Breast epithelium (tissue), 4 donors: ENCODE results near the gene SOCS3. TPM values are rescaled to one million over a fixed set of nuclear protein-coding genes. Genes with fewer than 3 reads are reported as not detected.

Source experiments
- DNase-seq, 2 donors: peaks; one replicate each; pipeline ENCODE4 v3.0.0-alpha.2; 2019; ENCODE audit warnings: low spot score in 2 of 2
- H3K27ac ChIP-seq, 2 donors: fragments of 200-600 bp; sonication (generic) in 1 of 2; one replicate each; pipeline ENCODE4 v1.5.1; 2016 to 2019; ENCODE audit warnings: mild to moderate bottlenecking in 1 of 2
- H3K27me3 ChIP-seq, 2 donors: fragments of 200-600 bp; sonication (generic) in 1 of 2; one replicate each; pipeline versions ENCODE4 v1.5.1 to v1.6.0; 2017 to 2019; ENCODE audit warnings: control low read depth in 1 of 2, mild to moderate bottlenecking in 1 of 2
- H3K36me3 ChIP-seq: fragments of 200-600 bp; one replicate; pipeline ENCODE4 v1.5.1; 2019
- H3K4me1 ChIP-seq, 2 donors: fragments of 200-600 bp; sonication (generic); one replicate each; pipeline ENCODE4 v1.5.1; 2016 to 2019; ENCODE audit warnings: control low read depth in 1 of 2
- H3K4me3 ChIP-seq, 3 donors: fragments of 200-600 bp; sonication (generic); 1 replicate in 2 of 3; 2 replicates in 1 of 3; pipeline ENCODE4 v1.5.1; 2016 to 2019; ENCODE audit warnings: mild to moderate bottlenecking in 3 of 3, moderate library complexity in 2 of 3
- H3K9me3 ChIP-seq, 2 donors: fragments of 200-600 bp; sonication (generic) in 1 of 2; one replicate each; pipeline ENCODE4 v1.5.1; 2016 to 2019; ENCODE audit warnings: control low read depth in 1 of 2
- POLR2A ChIP-seq: fragments of 450-650 bp; IDR thresholded peaks from one replicate; pipeline ENCODE4 v1.6.1; 2016; ENCODE audit warnings: antibody characterized with exemption, mild to moderate bottlenecking, moderate library complexity
- POLR2AphosphoS5 ChIP-seq, 3 donors: sonication (generic); formaldehyde crosslinking; IDR thresholded peaks; one replicate each; pipeline ENCODE4 v1.6.1; 2017; ENCODE audit warnings: antibody characterized with exemption in 3 of 3
- intact Hi-C: fragments of 100-400 bp; cut with DNase I; formaldehyde crosslinking; loops from one replicate; pipeline ENCODE4 v1.15.1; 2023; ENCODE audit warnings: low total_unique reads
- total RNA-seq, 3 donors: library from RNA; depleted of rRNA; stranded (reverse); fragments of >200 nt; gene quantifications; one replicate each; pipeline ENCODE4 v1.1.0, GENCODE V29; 2016
- TF ChIP-seq, protein P1 (sequence below), 3 donors: fragments of 450-650 bp; IDR thresholded peaks; one replicate each; pipeline ENCODE4 v1.5.1; 2016 to 2017; ENCODE audit warnings: antibody characterized with exemption in 3 of 3, mild to moderate bottlenecking in 3 of 3, moderate library complexity in 3 of 3

Gene SOCS3
- total RNA-seq, 3 donors from 2014 or later: 58.1 to 190 (median 76.4) TPM

DNA sequence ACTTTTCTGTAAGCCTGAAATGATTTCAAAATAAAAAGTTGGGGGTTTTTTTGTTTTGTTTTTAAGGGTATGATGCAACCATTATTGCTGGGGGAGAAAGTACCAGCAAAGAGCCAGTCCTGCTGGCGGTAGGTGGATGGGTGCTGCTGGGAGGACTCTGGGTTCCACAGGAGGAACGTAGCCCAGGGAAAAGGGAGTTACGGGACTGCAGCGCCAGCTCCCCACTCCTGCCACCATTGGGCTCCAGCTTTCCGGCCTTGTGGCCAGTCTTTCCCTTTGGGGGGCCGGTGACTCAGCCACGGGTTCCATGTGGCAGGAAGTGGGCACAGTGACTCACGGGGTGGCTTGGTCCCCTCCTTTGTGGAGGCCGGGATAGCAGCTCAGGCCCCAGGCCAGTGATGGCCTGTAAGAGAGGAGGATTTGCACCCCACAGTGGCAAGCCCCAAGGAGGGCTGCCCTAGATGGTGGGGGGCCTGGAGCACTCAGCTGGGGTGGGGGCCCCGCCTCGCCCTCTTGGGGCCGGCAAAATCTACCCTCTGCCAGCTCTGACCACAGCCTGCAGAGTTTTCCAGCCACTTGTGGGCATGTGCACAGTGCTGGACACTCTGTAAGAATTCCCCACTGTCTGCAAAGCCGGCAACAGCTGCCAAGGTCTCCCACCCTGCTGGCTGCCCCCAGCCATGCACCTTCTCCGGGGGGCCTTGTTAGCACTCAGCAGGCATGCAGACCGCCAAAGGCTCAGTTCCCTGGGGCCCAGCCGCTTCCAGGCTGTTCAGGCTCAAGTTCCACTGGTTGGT, 30.4 kb downstream of the SOCS3 start:
- Histone ChIP-seq H3K4me3 (no peak overlapping the region), H3K4me1 (peaks cover 0 to 2% of the 10 kb centered on the region in 2 donors), H3K27ac (peak overlapping the region in 1 of 2 donors; percentile 32), H3K9me3 (no peaks in the 10 kb centered on the region), H3K27me3 (no peaks in the 10 kb centered on the region), H3K36me3 (no peaks in the 10 kb centered on the region)
- TF ChIP-seq POLR2A (no peak), POLR2AphosphoS5 (IDR thresholded peaks at IDR 0.05) (no peak)
- TF ChIP-seq, protein P1, sequence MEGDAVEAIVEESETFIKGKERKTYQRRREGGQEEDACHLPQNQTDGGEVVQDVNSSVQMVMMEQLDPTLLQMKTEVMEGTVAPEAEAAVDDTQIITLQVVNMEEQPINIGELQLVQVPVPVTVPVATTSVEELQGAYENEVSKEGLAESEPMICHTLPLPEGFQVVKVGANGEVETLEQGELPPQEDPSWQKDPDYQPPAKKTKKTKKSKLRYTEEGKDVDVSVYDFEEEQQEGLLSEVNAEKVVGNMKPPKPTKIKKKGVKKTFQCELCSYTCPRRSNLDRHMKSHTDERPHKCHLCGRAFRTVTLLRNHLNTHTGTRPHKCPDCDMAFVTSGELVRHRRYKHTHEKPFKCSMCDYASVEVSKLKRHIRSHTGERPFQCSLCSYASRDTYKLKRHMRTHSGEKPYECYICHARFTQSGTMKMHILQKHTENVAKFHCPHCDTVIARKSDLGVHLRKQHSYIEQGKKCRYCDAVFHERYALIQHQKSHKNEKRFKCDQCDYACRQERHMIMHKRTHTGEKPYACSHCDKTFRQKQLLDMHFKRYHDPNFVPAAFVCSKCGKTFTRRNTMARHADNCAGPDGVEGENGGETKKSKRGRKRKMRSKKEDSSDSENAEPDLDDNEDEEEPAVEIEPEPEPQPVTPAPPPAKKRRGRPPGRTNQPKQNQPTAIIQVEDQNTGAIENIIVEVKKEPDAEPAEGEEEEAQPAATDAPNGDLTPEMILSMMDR (IDR thresholded peaks at IDR 0.05): no peak
- intact Hi-C loops: no loop called here
- DNase-seq: no peak

DNA sequence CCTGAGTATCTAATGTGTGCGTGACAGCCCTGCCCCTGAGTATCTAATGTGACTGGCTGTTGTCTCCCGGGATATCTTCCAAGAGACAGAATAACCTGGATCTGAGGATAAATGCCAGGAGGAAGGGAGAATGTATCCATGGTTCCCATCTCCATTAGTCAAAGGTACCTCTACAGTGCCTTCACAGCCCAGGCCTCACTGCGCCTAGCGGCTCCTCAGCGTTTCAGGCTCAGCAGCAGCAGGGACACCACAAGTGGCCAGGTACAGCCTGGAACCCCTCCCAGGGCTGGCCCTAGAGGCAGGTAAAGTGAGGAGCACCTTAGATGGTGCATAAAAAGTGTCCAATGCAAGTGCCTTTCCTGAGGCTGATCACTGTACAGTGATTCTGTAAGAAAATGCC, 32.0 kb downstream of the SOCS3 start:
- TF ChIP-seq, protein P1 (IDR thresholded peaks at IDR 0.05): no peak
- TF ChIP-seq POLR2A: no peak
- no peak for TF ChIP-seq POLR2AphosphoS5 (IDR thresholded peaks at IDR 0.05)
- no peaks in the 10 kb centered on the region for H3K36me3 ChIP-seq
- intact Hi-C loops: no loop called here

DNA sequence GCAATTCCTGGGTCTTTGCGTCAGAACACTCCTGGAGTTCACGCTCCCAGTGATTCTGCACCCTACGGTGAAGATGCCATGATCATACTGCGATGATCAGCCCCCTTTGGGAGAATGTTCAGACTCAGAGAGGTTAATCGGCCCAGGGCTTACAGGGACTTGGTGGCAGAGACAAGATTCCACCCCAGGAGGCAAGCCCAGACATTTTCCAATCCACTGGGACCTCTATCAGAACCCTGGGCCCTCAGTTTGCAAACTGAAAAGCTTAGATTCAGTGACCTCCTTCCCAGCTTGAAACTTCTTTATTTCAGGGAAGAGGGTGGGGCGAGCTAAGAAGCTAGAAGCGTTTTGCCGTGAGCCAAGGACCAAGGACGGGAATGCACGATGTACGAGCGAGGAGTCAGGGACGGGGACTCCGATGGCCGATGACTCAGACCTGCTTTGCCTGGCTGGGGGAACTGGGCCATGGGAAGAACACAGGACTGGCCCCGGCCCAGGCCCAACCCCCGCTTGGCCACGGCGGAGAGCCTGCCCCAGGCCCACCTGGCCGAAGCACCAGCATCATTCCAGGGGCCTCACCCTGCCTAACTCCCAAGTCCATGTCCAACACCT, 34.7 kb downstream of the SOCS3 start:
- peaks cover 0 to 9% of the 10 kb centered on the region in 2 donors for H3K4me1 ChIP-seq
- intact Hi-C loops: no loop called here
- no peaks in the 10 kb centered on the region for H3K27me3 ChIP-seq
- no peaks in the 10 kb centered on the region for H3K9me3 ChIP-seq
- DNase-seq: no peak
- H3K36me3 ChIP-seq: no peaks in the 10 kb centered on the region
- peak overlapping the region in 2 of 3 donors; percentile 10 to 49 for H3K4me3 ChIP-seq
- TF ChIP-seq, protein P1 (IDR thresholded peaks at IDR 0.05): no peak
- TF ChIP-seq POLR2A: no peak
- peak in 1 of 3 donors; percentile 65 for TF ChIP-seq POLR2AphosphoS5 (IDR thresholded peaks at IDR 0.05)
- peak overlapping the region; percentile 85 to 98 for H3K27ac ChIP-seq

More for the DNA sequence above, 32.0 kb downstream of the SOCS3 start:
- H3K9me3 ChIP-seq: no peaks in the 10 kb centered on the region
- no peak for DNase-seq
- no peaks in the 10 kb centered on the region for H3K27me3 ChIP-seq
- H3K27ac ChIP-seq: no peak overlapping the region
- H3K4me3 ChIP-seq: no peak overlapping the region
- peaks cover 0 to 9% of the 10 kb centered on the region in 2 donors for H3K4me1 ChIP-seq

DNA sequence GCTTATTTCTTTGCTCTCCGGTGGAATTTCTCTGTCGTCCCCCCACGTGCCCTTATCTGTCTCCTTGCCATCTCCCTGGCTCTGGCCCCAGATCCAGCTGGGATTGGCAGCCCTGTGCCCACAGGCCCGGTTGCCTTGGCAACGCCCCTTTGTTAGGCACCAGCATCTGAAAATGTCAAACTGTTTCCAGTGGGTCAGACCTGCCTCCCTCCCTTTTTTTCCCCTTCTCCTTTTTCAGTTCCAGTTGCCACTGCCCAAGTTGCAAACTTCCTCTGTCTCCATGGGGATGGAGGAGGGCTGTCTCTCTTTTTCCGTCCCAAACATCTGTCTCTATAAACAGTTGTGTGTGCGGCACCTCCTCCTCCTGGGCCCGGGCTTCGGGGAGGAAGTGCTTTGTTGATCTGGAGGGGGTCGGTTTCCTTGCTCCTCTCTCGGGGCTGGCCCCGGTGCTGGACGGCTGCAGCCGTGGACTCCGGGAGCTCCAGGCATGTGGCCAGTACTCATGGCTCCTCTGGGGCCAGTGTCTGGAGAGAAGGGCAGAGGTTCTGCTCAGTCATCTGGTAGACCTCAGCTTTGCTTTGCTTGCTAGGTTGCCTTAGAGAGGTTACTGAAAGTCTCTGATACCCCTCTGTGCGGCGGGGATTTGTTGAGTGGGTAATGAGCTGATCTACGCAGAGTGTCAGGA, 35.3 kb downstream of the SOCS3 start:
- Histone ChIP-seq H3K9me3 (no peaks in the 10 kb centered on the region), H3K27ac (peak overlapping the region; percentile 85 to 98), H3K4me3 (peak overlapping the region; percentile 7 to 49 (median 10)), H3K36me3 (no peaks in the 10 kb centered on the region), H3K4me1 (peaks cover 0 to 9% of the 10 kb centered on the region in 2 donors), H3K27me3 (no peaks in the 10 kb centered on the region)
- TF ChIP-seq POLR2AphosphoS5 (IDR thresholded peaks at IDR 0.05) (peak in 2 of 3 donors; percentile 38 to 47), POLR2A (no peak)
- TF ChIP-seq, protein P1 (IDR thresholded peaks at IDR 0.05): no peak
- DNase-seq: peak in 1 of 2 donors; percentile 47
- intact Hi-C loops: no loop called here
